ENCODE data around the gene EWSR1.
"Not testable (repeated sequence)": the region's sequence is repeated elsewhere in the genome, so short reads cannot be mapped to it uniquely, and the experiment has no call there.

Gene EWSR1

DNA sequence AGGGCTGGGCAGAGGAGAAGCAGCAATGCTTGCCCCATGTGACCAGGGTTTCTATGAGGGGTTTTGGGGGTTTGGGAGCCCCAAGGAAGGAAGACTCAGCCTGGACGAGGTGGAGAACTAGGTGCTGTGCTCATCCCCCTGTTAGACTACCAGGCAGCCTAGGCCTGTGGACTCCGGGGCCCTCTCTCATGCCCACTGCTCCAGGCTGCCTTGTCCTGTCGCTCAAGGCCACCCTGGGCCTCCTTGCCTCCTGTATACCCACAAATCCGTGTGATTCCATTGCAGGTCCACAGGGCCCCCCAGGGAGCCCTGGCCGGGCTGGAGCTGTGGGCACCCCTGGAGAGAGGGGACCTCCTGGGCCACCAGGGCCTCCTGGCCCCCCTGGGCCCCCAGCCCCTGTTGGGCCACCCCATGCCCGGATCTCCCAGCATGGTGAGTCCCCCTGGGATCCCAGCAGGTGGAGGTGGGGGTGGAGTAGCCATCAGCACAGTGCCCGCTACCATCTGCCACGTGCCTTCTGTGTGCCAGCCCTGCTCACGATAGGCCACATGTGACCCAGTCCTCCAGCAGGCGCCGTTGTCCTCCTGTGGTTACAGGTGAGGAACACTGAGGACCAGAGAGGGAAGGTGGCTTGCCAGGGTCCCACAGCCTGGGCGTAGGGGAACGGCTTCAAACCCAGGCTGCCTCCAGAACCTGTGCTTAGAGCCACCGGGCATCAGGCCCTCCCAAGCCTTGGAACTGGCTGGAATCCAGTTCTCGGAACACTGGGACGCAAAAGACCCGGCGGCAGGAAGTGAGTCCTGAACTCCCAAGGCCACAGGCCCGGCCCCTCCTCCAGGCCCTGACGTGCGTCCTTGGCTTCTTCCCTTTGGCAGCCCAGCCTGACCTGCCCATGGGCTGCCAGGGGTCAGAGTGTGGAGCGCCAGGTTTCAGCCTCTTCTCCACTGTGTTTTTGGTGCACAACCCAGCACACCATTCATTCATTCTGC, 35.8 kb upstream of the EWSR1 start:
- Histone ChIP-seq H3K27ac (no peak overlapping the region), H3K4me1 (ENCODE audit: control insufficient read depth in 1 of 2, insufficient read depth in 1 of 2, low read depth in 1 of 2, low read length in 1 of 2) (no peaks in the 10 kb centered on the region), H3K27me3 (no peaks in the 10 kb centered on the region), H3K4me3 (ENCODE audit: low read depth in 1 of 2, low read length in 1 of 2) (no peak overlapping the region), H3K36me3 (no peaks in the 10 kb centered on the region), H3K9me3 (no peaks in the 10 kb centered on the region)
- TF ChIP-seq, protein P1, sequence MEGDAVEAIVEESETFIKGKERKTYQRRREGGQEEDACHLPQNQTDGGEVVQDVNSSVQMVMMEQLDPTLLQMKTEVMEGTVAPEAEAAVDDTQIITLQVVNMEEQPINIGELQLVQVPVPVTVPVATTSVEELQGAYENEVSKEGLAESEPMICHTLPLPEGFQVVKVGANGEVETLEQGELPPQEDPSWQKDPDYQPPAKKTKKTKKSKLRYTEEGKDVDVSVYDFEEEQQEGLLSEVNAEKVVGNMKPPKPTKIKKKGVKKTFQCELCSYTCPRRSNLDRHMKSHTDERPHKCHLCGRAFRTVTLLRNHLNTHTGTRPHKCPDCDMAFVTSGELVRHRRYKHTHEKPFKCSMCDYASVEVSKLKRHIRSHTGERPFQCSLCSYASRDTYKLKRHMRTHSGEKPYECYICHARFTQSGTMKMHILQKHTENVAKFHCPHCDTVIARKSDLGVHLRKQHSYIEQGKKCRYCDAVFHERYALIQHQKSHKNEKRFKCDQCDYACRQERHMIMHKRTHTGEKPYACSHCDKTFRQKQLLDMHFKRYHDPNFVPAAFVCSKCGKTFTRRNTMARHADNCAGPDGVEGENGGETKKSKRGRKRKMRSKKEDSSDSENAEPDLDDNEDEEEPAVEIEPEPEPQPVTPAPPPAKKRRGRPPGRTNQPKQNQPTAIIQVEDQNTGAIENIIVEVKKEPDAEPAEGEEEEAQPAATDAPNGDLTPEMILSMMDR (IDR thresholded peaks at IDR 0.05): no peak

DNA sequence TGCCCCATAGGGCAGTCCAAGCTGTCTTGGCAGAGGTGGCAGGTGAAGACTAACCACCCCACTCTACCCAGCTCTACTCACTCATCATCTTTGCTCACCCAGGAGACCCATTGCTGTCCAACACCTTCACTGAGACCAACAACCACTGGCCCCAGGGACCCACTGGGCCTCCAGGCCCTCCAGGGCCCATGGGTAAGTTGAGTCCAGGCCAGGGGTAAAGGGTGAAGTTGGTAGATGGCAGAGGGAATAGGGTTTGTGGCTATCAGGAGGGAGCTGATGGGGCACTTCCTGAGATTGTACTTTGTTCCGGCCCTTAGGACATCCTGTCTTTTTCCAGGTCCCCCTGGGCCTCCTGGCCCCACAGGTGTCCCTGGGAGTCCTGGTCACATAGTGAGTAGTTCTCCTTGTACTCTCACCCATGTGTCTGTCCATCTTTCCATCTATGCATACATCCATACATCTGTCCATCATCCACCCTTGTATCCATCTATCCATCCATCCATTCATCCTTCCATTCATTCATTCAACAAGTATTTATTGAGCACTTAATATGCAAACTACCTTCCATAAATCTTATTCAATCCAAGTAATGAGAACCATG, 34.7 kb upstream of the EWSR1 start:
- Histone ChIP-seq H3K27ac (no peak overlapping the region), H3K27me3 (no peaks in the 10 kb centered on the region), H3K9me3 (no peaks in the 10 kb centered on the region), H3K4me1 (ENCODE audit: control insufficient read depth in 1 of 2, insufficient read depth in 1 of 2, low read depth in 1 of 2, low read length in 1 of 2) (no peaks in the 10 kb centered on the region), H3K4me3 (ENCODE audit: low read depth in 1 of 2, low read length in 1 of 2) (no peak overlapping the region), H3K36me3 (no peaks in the 10 kb centered on the region)
- TF ChIP-seq, protein P1 (IDR thresholded peaks at IDR 0.05): no peak

DNA sequence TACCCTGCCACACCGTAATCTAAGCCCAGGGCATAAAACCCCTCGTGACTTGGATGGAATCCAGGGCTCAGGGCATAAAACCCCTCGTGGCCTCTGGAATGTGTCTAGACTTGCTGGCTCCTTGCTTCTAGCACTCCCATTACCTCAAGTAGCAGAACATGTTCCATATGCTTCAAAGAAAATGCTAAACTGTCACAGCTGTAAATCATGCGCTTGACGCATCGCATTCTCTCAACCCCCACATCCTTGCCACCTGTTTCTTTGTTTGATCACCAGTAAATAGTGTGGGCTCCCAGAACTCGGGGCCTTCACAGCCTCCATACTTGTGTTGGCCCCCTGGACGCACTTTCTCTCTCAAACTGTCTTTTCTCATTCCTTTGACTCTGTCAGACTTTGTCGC, 27.6 kb upstream of the EWSR1 start:
- H3K27ac ChIP-seq; H3K4me1 ChIP-seq (ENCODE audit: control insufficient read depth in 1 of 2, insufficient read depth in 1 of 2, low read depth in 1 of 2, low read length in 1 of 2); H3K27me3 ChIP-seq; H3K4me3 ChIP-seq (ENCODE audit: low read depth in 1 of 2, low read length in 1 of 2); H3K9me3 ChIP-seq; H3K36me3 ChIP-seq: not testable (repeated sequence)

DNA sequence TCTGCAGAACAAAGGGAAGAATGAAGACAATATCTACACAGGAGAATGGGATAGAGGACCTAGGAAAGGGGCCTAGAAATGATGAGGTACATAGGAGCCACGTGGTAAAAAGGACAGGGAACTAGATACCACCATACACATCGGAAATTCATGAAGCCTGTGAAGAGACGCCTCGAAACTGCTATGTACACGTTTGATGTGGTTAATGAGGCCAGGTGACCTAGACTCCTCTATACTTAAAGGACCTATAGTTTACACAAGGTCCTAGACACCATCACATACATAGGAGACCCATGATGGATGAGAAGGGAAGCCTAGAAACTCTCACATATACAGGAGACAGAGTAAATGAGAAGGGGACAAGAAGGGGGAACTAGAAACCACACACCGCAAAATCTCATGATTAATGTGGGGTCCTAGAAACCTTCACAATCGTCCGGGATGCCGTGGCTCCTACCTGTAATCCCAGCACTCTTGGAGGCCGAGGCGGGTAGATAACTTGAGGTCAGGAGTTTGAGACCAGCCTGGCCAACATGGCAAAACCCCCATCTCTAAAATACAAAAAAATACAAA, 24.1 kb upstream of the EWSR1 start:
- Histone ChIP-seq H3K4me3 (ENCODE audit: low read depth in 1 of 2, low read length in 1 of 2) (no peak overlapping the region), H3K36me3 (no peaks in the 10 kb centered on the region), H3K27me3 (no peaks in the 10 kb centered on the region), H3K27ac (no peak overlapping the region), H3K9me3 (no peaks in the 10 kb centered on the region), H3K4me1 (ENCODE audit: control insufficient read depth in 1 of 2, insufficient read depth in 1 of 2, low read depth in 1 of 2, low read length in 1 of 2) (no peaks in the 10 kb centered on the region)
- TF ChIP-seq, protein P1 (IDR thresholded peaks at IDR 0.05): no peak

DNA sequence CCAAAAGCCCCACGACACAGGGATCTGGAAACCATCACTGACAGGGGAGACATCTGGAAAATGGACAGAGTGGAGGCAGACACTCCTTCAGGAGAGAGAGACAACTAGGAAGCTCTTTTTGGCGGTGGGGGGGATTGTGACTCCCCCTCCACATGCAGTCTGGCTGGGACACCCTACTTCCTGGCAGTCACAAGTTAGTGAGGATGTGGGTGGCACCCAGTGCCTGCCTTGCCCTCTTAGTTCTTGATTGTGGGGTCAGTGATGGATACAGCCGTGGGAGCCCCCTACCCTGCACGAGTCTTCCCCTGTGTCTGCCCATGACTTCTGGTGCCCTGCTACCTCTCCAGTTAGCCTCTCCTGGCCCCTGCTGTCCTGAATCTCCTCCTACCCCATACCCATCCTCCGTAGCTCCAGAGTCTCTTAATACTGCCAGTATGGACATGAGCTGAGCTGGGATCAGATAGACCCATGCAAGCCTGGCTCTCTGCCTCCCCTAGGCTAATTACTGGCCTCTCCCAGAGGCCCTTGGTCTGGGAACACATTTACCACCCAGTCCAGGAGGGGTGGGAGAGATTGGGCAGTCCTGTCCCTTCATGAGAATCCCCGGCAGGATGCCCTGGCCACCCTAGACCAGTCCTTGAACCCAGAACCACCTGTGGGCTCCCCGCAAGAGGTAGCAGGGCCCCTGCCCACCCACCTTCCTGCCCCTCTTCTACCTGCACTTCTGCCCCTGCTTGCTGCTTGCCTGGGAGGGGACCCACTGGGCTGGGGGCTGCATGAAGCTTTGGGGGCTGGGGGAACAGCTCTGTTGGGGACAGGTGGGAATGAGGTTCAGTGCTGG, 23.1 kb upstream of the EWSR1 start:
- H3K4me1 ChIP-seq (ENCODE audit: control insufficient read depth in 1 of 2, insufficient read depth in 1 of 2, low read depth in 1 of 2, low read length in 1 of 2): no peaks in the 10 kb centered on the region
- H3K4me3 ChIP-seq (ENCODE audit: low read depth in 1 of 2, low read length in 1 of 2): no peak overlapping the region
- no peaks in the 10 kb centered on the region for H3K27me3 ChIP-seq
- TF ChIP-seq, protein P1 (IDR thresholded peaks at IDR 0.05): no peak
- H3K36me3 ChIP-seq: no peaks in the 10 kb centered on the region
- H3K27ac ChIP-seq: no peak overlapping the region
- no peaks in the 10 kb centered on the region for H3K9me3 ChIP-seq

Data from neutrophil (primary cell).